Left lung (tissue), 10 donors: ENCODE results near the gene RPL18A. TPM values are rescaled to one million over a fixed set of nuclear protein-coding genes. Genes with fewer than 3 reads are reported as not detected.

Experiments
- ATAC-seq: fragments of 200-7000 bp; cut with Tn5 transposase; one replicate; pipeline ENCODE4 v1.9.1; 2020; ENCODE audit warnings: moderate library complexity
- DNase-seq, 4 donors: peaks; one replicate each; pipeline ENCODE4 v3.0.0-alpha.2; 2013 to 2020
- H3K27ac ChIP-seq, 2 donors: fragments of 200-600 bp; sonication (generic) in 1 of 2; one replicate each; pipeline versions ENCODE4 v1.5.0 to v1.8.0; 2020 to 2021
- H3K27me3 ChIP-seq, 2 donors: fragments of 200-600 bp; sonication (generic) in 1 of 2; one replicate each; pipeline versions ENCODE4 v1.5.0 to v1.8.0; 2020 to 2021
- H3K36me3 ChIP-seq, 2 donors: fragments of 200-600 bp; sonication (generic) in 1 of 2; one replicate each; pipeline versions ENCODE4 v1.5.0 to v1.8.0; 2020 to 2021
- H3K4me1 ChIP-seq, 2 donors: fragments of 200-600 bp; one replicate each; pipeline ENCODE4 v1.8.0; 2021
- H3K4me3 ChIP-seq, 2 donors: fragments of 200-600 bp; sonication (generic) in 1 of 2; one replicate each; pipeline versions ENCODE4 v1.5.0 to v1.8.0; 2020 to 2021; ENCODE audit warnings: mild to moderate bottlenecking in 1 of 2
- H3K9me3 ChIP-seq, 2 donors: fragments of 200-600 bp; sonication (generic) in 1 of 2; one replicate each; pipeline versions ENCODE4 v1.5.0 to v1.8.0; 2020 to 2021
- CTCF ChIP-seq, 2 donors: fragments of 200-600 bp; sonication (generic) in 1 of 2; IDR thresholded peaks; one replicate each; pipeline versions ENCODE4 v1.5.0 to v1.8.0; 2021; ENCODE audit warnings: antibody characterized with exemption in 2 of 2
- intact Hi-C, 2 donors: fragments of 100-400 bp; cut with DNase I; formaldehyde crosslinking; loops; one replicate each; pipeline versions ENCODE4 v1.11.2 to v1.14.2; 2022
- polyA plus RNA-seq, 6 donors: library from polyadenylated mRNA; unstranded; fragments of 120-200 nt; gene quantifications; one replicate each; pipeline ENCODE4 v1.2.1, GENCODE V29; 2013; ENCODE audit not compliant: insufficient read length in 6 of 6
- total RNA-seq, 2 donors: library from RNA; stranded (reverse); fragmentation: NEBNext Ultra II Directional; extraction: Animal tissue kit (Norgen Biotek cat#: 25700); gene quantifications; one replicate each; pipeline ENCODE4 v1.2.1, GENCODE V29; 2021
- donor health status: DM: no; HTN: yes; CAD: no.
- donor health status: DM: no; HTN: no; CAD: no.

The RPL18A gene
- total and polyA plus RNA-seq, 8 donors: 1,124 to 1,592 (median 1,314) TPM

GRCh38 chr19:17843908-17844490 is 15.7 kb upstream of the RPL18A start:
- no peak overlapping the region for H3K27ac ChIP-seq
- peaks cover 0 to 59% of the 10 kb centered on the region in 2 donors for H3K4me1 ChIP-seq
- no peak for DNase-seq
- H3K27me3 ChIP-seq: peaks cover 0 to 33% of the 10 kb centered on the region in 2 donors
- no peak for TF ChIP-seq CTCF (IDR thresholded peaks at IDR 0.05)
- ATAC-seq: no peak
- intact Hi-C loops: no loop called here
- H3K9me3 ChIP-seq: no peaks in the 10 kb centered on the region
- peaks cover 0 to 49% of the 10 kb centered on the region in 2 donors for H3K36me3 ChIP-seq
- no peak overlapping the region for H3K4me3 ChIP-seq

GRCh38 chr19:17846146-17846545 is 13.6 kb upstream of the RPL18A start:
- DNase-seq (no peak), ATAC-seq (no peak)
- Histone ChIP-seq H3K27me3 (peaks cover 0 to 20% of the 10 kb centered on the region in 2 donors), H3K27ac (peak overlapping the region in 1 of 2 donors; percentile 96), H3K4me3 (peak overlapping the region in 1 of 2 donors; percentile 53), H3K4me1 (peaks cover 0 to 81% of the 10 kb centered on the region in 2 donors), H3K36me3 (peaks cover 0 to 27% of the 10 kb centered on the region in 2 donors), H3K9me3 (no peaks in the 10 kb centered on the region)
- intact Hi-C loops: no loop called here
- no peak for TF ChIP-seq CTCF (IDR thresholded peaks at IDR 0.05)

- Histone ChIP-seq H3K4me1 (peaks cover 0 to 80% of the 10 kb centered on the region in 2 donors), H3K27ac (peak within 1 kb of the TSS; percentile 85 to 96), H3K27me3 (peaks cover 0 to 4% of the 10 kb centered on the region in 2 donors), H3K36me3 (peaks cover 0 to 11% of the 10 kb centered on the region in 2 donors), H3K9me3 (no peaks in the 10 kb centered on the region), H3K4me3 (peak within 1 kb of the TSS; percentile 32 to 53)
- TF ChIP-seq CTCF (IDR thresholded peaks at IDR 0.05): no peak
- intact Hi-C loops: no loop called here
- ATAC-seq: peak; percentile 62
- DNase-seq: peak; percentile 53 to 91 (median 72)
Observed at GRCh38 chr19:17847538-17848366, 12.0 kb upstream of the RPL18A start, which contains the start of gene JAK3. Gene JAK3, minus strand, starts transcription at chr19:17847982. Its CDS starts 3,565 bp downstream, at chr19:17844417.

- H3K9me3 ChIP-seq: no peaks in the 10 kb centered on the region
- DNase-seq: no peak
- H3K4me1 ChIP-seq: peaks cover 0 to 72% of the 10 kb centered on the region in 2 donors
- no peaks in the 10 kb centered on the region for H3K27me3 ChIP-seq
- no peak for TF ChIP-seq CTCF (IDR thresholded peaks at IDR 0.05)
- H3K4me3 ChIP-seq: no peak overlapping the region
- H3K27ac ChIP-seq: peak overlapping the region in 1 of 2 donors; percentile 96
- H3K36me3 ChIP-seq: peaks cover 0 to 5% of the 10 kb centered on the region in 2 donors
- no peak for ATAC-seq
- intact Hi-C loops: no loop called here
Observed at GRCh38 chr19:17848595-17849292, 11.0 kb upstream of the RPL18A start.
